Tibial nerve (tissue), 4 donors: ENCODE results near the gene FOXF1. TPM values are rescaled to one million over a fixed set of nuclear protein-coding genes. Genes with fewer than 3 reads are reported as not detected.

Source experiments
- DNase-seq, 2 donors: peaks; one replicate each; pipeline ENCODE4 v3.0.0-alpha.2; 2019; ENCODE audit warnings: low spot score in 2 of 2
- H3K27ac ChIP-seq, 4 donors: fragments of 200-600 bp; sonication (generic) in 3 of 4; one replicate each; pipeline ENCODE4 v1.5.1; 2017 to 2019; ENCODE audit warnings: mild to moderate bottlenecking in 1 of 4
- H3K27me3 ChIP-seq, 2 donors: fragments of 200-600 bp; sonication (generic) in 1 of 2; one replicate each; pipeline versions ENCODE4 v1.5.1 to v1.6.0; 2017 to 2019
- H3K36me3 ChIP-seq, 3 donors: fragments of 200-600 bp; sonication (generic); one replicate each; pipeline ENCODE4 v1.5.1; 2018 to 2019
- H3K4me1 ChIP-seq, 4 donors: fragments of 200-600 bp; sonication (generic) in 3 of 4; one replicate each; pipeline ENCODE4 v1.5.1; 2017 to 2019
- H3K4me3 ChIP-seq, 4 donors: fragments of 200-600 bp; sonication (generic) in 3 of 4; one replicate each; pipeline ENCODE4 v1.5.1; 2017 to 2019; ENCODE audit warnings: mild to moderate bottlenecking in 1 of 4, moderate library complexity in 1 of 4
- H3K9me3 ChIP-seq, 4 donors: fragments of 200-600 bp; sonication (generic) in 3 of 4; one replicate each; pipeline ENCODE4 v1.5.1; 2017 to 2019
- EP300 ChIP-seq, 2 donors: sonication (generic); formaldehyde crosslinking; IDR thresholded peaks; one replicate each; pipeline ENCODE4 v1.6.1; 2017; ENCODE audit warnings: antibody characterized with exemption in 2 of 2, mild to moderate bottlenecking in 1 of 2
- POLR2A ChIP-seq, 2 donors: fragments of 450-650 bp; IDR thresholded peaks; one replicate each; pipeline ENCODE4 v1.6.1; 2017; ENCODE audit warnings: antibody characterized with exemption in 2 of 2, mild to moderate bottlenecking in 2 of 2, moderate library complexity in 2 of 2
- WGBS, 2 donors: methylation state at CpG; one replicate each; pipeline ENCODE4 v1.1.5; 2018; 5-methylcytosine and 5-hydroxymethylcytosine counted together
- total RNA-seq, 4 donors: library from RNA; depleted of rRNA; stranded (reverse); fragments of >200 nt; gene quantifications; one replicate each; pipeline ENCODE4 v1.1.0, GENCODE V29; 2016
- TF ChIP-seq, protein P1 (sequence below), 5 experiments: fragments of 200-600 bp in 3 of 5; fragments of 450-650 bp in 2 of 5; sonication (generic) in 3 of 5; IDR thresholded peaks; one replicate each; pipeline ENCODE4 v1.5.1; 2016 to 2019; ENCODE audit warnings: antibody characterized with exemption in 5 of 5, mild to moderate bottlenecking in 3 of 5, moderate library complexity in 2 of 5

The FOXF1 gene
- total RNA-seq, 4 donors from 2014 or later, result 0.21 TPM; not detected in 3

DNA sequence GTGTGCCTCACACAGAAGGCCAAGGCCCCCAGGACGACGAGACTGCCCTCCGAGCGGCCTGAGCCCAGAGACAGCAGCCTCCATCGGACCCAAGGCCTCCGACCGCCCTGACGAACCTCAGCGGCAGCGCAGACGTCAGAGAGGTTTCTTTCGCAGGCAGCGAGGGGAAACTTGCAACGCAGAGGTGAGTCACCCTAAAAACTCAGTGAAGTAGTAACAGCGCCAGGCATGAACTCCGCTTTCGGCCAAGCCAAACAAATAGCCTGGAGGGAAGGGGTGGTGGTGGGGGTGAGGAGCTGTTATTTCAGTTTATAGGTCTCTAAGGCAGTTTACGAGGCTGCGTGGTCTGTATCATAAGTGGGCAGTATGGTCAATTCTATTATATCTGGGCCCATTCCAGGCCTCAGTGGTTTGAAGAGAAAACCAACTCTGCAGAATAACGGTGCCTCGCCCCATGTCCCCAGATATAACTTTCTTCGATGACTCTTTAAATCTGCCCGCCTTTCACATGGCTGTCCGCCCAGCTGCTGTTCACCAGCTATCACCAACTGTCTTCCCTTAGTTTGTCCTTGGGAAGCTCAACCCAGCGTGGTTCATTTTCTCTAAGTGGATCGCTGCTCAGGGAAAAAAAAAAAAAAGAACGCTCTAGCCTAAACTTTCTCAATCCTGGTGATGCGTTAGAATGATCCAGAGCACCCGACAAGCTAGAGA lies 43.5 kb upstream of the FOXF1 start:
- H3K9me3 ChIP-seq, result peaks cover 0 to 6% (median 0%) of the 10 kb centered on the region in 4 donors
- H3K27ac ChIP-seq, result no peak overlapping the region
- H3K36me3 ChIP-seq, result no peaks in the 10 kb centered on the region
- no peaks in the 10 kb centered on the region for H3K4me1 ChIP-seq
- DNase-seq, result no peak
- peaks cover 0 to under 1% of the 10 kb centered on the region in 2 donors for H3K27me3 ChIP-seq
- no peak for TF ChIP-seq EP300 (IDR thresholded peaks at IDR 0.05)
- WGBS, 2 donors, result 82 to 86% methylated on average over 25 to 27 of the region's 29 CpGs
- no peak overlapping the region for H3K4me3 ChIP-seq

DNA sequence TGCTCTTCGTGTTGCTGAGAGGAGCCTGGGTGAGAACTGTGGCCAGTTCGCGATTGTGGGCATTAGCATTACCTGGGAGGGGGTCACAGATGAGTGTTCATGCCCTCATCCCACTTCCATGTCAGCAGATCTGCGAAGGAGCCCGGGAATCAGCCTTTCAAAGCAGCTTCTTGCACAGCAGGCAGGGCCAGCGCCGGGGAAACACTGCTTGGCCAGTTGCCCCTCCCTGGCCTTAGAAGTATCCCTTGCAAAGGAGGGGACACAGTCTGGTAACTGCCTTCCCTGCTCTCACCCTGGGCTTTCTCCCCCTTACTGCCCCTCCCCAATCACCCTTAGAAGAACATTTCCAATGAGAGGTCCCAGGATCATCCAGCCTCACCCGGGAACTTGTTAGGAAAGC lies 42.8 kb upstream of the FOXF1 start:
- no peak for DNase-seq
- H3K4me1 ChIP-seq, result no peaks in the 10 kb centered on the region
- peaks cover 0 to 8% (median 2%) of the 10 kb centered on the region in 4 donors for H3K9me3 ChIP-seq
- no peak overlapping the region for H3K4me3 ChIP-seq
- TF ChIP-seq EP300 (IDR thresholded peaks at IDR 0.05), result no peak
- TF ChIP-seq POLR2A (IDR thresholded peaks at IDR 0.05), result no peak
- TF ChIP-seq, protein P1, sequence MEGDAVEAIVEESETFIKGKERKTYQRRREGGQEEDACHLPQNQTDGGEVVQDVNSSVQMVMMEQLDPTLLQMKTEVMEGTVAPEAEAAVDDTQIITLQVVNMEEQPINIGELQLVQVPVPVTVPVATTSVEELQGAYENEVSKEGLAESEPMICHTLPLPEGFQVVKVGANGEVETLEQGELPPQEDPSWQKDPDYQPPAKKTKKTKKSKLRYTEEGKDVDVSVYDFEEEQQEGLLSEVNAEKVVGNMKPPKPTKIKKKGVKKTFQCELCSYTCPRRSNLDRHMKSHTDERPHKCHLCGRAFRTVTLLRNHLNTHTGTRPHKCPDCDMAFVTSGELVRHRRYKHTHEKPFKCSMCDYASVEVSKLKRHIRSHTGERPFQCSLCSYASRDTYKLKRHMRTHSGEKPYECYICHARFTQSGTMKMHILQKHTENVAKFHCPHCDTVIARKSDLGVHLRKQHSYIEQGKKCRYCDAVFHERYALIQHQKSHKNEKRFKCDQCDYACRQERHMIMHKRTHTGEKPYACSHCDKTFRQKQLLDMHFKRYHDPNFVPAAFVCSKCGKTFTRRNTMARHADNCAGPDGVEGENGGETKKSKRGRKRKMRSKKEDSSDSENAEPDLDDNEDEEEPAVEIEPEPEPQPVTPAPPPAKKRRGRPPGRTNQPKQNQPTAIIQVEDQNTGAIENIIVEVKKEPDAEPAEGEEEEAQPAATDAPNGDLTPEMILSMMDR (IDR thresholded peaks at IDR 0.05), result no peak
- no peaks in the 10 kb centered on the region for H3K36me3 ChIP-seq
- WGBS, 2 donors, result 84 to 86% methylated on average over 5 to 8 of the region's 8 CpGs
- H3K27me3 ChIP-seq, result peaks cover 0 to 7% of the 10 kb centered on the region in 2 donors
- no peak overlapping the region for H3K27ac ChIP-seq

DNA sequence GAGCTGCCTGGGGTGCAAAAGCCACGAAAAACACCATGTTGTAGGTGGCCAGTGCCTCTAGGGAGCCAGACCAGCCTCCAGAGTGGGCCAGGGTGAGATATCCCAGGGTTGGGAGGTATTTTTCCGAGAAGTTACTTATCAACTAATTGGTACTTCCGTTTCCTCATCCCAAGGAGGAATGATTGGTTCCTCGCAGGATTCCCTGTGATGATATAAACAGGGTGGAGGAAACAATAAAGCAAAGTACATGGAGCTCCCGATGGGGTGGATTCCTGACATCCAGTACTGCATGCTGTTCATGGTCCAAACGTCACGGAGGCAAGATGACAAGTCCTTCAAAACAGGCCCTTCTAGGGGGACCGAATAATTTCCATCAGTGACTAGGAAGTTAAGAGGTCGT lies 39.4 kb upstream of the FOXF1 start:
- Histone ChIP-seq H3K9me3 (peaks cover 0 to 10% (median 2%) of the 10 kb centered on the region in 4 donors), H3K36me3 (no peaks in the 10 kb centered on the region), H3K27ac (no peak overlapping the region), H3K27me3 (peaks cover 0 to 36% of the 10 kb centered on the region in 2 donors), H3K4me1 (no peaks in the 10 kb centered on the region), H3K4me3 (no peak overlapping the region)
- WGBS, 2 donors, result 71 to 74% methylated on average over 9 of the region's 9 CpGs
- TF ChIP-seq, protein P1 (IDR thresholded peaks at IDR 0.05), result no peak
- TF ChIP-seq POLR2A (IDR thresholded peaks at IDR 0.05) (no peak), EP300 (IDR thresholded peaks at IDR 0.05) (no peak)
- DNase-seq, result no peak

DNA sequence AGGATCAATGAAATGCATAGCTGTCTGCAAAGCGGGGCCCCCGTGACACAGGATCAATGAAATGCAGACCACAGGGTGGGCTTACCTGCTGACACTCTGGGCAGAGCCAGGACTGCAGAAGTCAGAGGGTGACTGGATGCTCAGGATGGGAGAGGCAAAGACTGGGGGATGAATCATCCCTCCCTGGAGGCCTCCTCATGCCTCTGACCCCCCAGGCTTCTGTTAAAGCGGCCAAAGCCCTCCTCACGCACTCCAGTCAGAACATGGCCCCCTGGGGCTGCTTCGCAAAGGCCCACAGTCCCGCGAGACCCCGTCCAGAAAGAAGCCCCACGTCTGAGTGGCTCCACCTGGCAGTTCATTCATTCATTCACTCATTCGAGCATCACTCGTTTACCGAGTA lies 38.4 kb upstream of the FOXF1 start:
- Histone ChIP-seq H3K9me3 (peaks cover 0 to 10% (median 2%) of the 10 kb centered on the region in 4 donors), H3K27ac (no peak overlapping the region), H3K27me3 (peaks cover 0 to 45% of the 10 kb centered on the region in 2 donors), H3K4me3 (no peak overlapping the region), H3K36me3 (no peaks in the 10 kb centered on the region), H3K4me1 (peaks cover 0 to 4% (median 0%) of the 10 kb centered on the region in 4 donors)
- TF ChIP-seq POLR2A (IDR thresholded peaks at IDR 0.05), result no peak
- TF ChIP-seq EP300 (IDR thresholded peaks at IDR 0.05), result no peak
- TF ChIP-seq, protein P1 (IDR thresholded peaks at IDR 0.05), result no peak
- 76 to 87% methylated on average over 12 of the region's 12 CpGs for WGBS, 2 donors
- no peak for DNase-seq

DNA sequence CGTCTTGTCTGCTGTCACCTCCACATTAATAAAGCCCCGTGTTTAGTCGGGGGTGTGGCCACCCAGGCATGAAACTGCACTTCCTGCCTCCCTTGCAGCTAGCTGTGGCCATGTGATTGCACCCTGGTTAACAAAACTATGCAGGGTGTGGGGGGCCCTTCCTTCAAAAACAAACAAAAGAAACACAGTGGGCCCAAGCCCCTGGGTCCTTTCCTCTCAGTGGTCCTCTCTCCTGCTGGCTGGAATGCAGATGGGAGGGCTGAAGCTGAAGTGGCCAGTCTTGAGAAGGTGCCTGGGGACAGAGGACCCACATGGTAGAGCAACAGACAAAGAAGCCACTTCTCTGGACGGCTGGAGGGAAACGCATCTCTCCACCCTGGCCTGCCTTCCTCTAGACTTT lies 38.0 kb upstream of the FOXF1 start:
- TF ChIP-seq EP300 (IDR thresholded peaks at IDR 0.05) (no peak), POLR2A (IDR thresholded peaks at IDR 0.05) (no peak)
- TF ChIP-seq, protein P1 (IDR thresholded peaks at IDR 0.05), result no peak

More for the DNA sequence above, 38.0 kb upstream of the FOXF1 start:
- Histone ChIP-seq H3K4me3 (no peak overlapping the region), H3K4me1 (peaks cover 0 to 8% (median 0%) of the 10 kb centered on the region in 4 donors), H3K27me3 (peaks cover 0 to 50% of the 10 kb centered on the region in 2 donors), H3K36me3 (no peaks in the 10 kb centered on the region), H3K27ac (no peak overlapping the region), H3K9me3 (peaks cover 0 to 10% (median 2%) of the 10 kb centered on the region in 4 donors)
- 89 to 91% methylated on average over 5 of the region's 5 CpGs for WGBS, 2 donors
- DNase-seq, result no peak
